HG02763 (cell line): ENCODE data around the gene DOCK6.

Experiments
- ATAC-seq: cut with Tn5 transposase; IDR thresholded peaks from one replicate; pipeline ENCODE4 v1.9.1; 2021; ENCODE audit warnings: mild to moderate bottlenecking, moderate library complexity; ENCODE audit not compliant: unreplicated experiment

Gene DOCK6

DNA sequence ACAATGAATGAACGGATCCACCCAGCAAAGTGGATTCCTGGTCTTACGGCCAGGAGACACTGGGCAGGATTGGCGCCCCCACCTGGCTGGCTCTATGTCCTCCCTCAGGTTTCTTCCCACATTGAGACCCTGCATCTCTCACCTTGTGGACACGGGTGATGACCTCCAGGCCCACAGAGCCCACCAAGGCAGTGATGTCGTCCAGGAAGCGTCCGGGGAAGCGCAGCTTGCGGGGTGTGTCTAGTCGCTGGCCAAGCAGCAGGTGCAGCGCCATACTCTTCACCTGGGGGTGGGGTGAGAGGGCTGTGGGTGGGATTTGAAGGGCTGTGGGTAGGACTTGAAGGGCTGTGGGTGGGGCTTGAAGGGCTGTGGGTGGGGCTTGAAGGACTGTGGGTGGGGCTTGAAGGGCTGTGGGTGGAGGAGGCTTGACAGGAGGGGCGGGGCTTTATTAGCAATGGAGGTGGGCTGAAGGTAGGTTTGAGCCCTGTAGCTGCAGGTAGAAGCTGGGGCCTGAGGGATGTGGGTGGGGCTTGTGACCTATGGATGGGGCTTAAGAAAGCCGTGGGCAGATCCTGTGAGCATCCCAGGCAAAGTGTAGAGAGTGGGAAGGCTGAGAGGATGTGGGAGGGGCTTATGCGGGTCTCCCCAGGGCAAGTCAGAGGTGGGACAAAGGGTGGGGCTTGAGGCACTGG lies 35.0 kb downstream of the DOCK6 start:
- ATAC-seq: no peak

DNA sequence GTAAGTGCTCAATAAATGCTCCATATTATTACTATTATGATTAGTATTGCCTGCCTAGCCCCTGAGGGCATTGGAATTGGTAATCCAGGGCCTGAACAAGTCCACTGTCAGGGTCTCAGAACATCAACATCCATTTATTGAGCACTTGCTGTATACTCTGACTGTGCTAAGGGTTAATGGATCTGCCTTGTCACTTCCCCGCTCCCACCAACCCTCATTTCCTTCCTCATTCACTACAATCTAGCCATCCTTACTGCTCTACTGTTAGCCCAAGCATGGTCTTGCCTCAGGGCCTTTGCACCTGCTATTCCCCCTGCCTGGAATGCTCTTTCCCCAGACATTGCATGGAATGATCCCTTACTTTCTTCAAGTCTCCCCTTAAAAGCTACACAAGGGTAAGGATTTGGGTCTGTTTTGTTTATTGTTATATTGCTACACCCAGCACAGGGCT lies 35.6 kb downstream of the DOCK6 start:
- no peak for ATAC-seq

DNA sequence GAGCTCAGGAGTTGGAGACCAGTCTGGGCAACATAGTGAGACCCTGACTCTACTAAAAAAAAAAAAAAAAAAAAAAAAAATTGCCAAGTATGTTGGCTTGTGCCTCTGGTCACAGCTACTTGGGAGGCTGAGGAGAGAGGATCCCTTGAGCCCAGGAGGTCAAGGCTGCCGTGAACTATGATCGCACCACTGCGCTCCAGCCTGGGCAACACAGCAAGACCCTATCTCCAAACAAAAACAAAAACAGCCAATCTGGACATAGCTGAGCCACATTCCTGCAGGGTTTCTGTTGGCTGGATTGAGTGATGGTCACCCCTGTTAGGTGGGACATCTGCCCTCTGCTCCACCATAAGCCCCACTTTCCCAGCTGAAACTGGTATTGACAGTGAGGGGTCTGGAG lies 36.5 kb downstream of the DOCK6 start:
- ATAC-seq: no peak

DNA sequence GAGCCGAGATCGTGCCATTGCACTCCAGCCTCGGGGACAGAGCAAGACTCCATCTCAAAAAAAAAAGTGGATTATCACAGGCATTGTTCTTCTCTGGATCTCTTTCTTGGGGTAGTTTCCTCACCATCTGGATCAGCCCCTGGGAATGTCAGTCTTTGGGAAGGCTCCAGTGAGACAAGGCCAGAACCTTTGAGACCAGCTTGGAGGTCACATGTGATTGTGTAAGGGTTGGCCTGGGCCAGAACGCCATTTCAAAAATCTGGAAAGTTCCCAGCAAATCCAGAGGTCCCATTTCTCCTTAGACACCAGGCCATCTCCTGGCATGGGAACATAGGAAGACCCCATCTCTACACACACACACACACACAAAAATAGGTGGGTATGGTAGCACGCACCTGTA lies 37.2 kb downstream of the DOCK6 start:
- ATAC-seq: no peak

DNA sequence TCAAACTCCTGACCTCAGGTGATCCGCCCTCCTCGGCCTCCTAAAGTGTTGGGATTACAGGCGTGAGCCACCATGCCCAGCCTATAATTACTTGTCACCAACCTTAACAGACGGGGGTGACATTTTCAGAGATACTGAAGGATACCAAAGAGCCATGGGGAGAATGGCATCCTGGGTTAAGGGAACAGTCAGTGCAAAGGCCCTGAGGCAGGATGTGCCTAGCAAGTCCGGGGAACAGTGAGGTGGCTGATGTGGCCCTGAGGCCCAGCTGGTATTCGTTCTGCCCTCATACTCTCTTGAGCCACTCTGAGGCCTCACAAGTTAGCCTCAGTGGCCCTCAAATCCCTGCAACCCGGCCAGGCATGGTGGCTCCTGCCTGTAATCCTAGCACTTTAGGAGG lies 37.9 kb downstream of the DOCK6 start:
- no peak for ATAC-seq

DNA sequence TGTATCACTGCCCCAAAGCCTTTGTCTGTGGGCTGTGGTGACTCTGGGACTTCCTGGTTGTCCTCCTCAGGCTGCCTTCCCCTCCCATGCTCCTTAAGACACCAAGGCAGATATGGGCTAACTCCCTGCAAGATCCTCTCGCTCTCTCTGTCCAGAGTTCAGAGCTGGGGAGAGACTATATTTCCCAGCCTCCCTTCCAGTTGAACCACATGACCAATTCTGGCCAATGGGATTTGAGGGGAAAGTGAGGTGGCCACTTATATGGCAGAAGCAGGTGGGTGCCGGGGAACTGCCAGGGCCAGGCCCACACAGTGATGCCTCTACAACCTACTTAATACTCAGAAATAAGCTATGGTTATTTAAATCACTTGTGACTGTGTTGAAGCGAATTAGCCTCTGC lies 39.1 kb downstream of the DOCK6 start:
- ATAC-seq: no peak

DNA sequence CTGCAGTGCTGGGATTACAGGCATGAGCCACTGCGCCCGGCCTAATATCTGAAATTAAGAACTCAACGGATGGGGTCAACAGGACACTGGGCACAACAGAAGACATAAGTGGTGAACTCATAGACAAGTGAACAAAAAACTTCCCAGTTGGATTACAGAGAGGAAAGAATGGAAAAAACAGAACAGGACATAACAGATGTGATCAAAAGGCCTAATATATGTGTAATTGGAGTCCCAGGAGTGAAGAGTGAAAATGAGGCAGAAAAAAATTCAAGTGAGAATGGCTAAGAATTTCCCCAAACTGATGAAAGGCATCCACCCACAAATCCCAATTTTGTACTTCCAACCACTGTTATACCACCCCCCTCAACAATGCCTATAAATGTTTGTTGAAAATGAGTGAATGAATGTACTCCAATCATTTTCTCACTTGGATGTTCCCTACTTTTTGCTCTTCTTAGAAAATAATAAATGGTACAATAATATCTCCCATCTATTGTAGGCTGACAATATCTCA lies 41.2 kb downstream of the DOCK6 start:
- no peak for ATAC-seq

DNA sequence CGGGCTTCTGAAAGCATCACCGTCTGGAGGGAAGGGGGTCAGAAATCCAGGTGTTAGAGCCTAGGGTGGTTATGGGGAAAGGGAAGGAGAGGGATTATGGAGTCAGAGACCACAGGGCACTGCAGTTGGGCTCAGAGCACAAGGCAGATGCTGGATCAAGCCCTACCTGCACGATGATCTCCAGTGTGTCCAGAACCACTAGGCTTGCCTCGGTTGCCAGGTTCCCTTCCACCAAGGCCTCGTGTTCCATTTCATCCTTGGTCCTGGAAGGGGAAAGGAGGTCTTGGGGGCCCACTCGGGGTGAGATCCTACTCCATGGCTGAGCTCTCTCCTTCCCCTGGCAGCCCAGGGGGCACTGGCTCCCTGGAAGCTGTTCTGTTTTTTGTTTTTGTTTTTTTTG lies 47.9 kb downstream of the DOCK6 start:
- no peak for ATAC-seq

DNA sequence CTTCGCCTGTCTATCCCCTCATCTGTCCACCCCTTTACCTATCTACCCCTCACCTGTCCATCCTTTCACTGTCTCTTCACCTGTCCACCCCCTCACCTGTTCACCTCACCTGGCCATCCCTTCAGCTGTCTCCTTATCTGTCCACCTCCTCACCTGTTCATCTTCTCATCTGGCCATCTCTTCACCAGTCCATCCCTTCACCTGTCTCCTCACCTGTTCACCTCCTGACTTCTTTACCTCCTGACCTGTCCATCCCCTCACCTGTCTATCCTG lies 51.7 kb downstream of the DOCK6 start:
- no peak for ATAC-seq

DNA sequence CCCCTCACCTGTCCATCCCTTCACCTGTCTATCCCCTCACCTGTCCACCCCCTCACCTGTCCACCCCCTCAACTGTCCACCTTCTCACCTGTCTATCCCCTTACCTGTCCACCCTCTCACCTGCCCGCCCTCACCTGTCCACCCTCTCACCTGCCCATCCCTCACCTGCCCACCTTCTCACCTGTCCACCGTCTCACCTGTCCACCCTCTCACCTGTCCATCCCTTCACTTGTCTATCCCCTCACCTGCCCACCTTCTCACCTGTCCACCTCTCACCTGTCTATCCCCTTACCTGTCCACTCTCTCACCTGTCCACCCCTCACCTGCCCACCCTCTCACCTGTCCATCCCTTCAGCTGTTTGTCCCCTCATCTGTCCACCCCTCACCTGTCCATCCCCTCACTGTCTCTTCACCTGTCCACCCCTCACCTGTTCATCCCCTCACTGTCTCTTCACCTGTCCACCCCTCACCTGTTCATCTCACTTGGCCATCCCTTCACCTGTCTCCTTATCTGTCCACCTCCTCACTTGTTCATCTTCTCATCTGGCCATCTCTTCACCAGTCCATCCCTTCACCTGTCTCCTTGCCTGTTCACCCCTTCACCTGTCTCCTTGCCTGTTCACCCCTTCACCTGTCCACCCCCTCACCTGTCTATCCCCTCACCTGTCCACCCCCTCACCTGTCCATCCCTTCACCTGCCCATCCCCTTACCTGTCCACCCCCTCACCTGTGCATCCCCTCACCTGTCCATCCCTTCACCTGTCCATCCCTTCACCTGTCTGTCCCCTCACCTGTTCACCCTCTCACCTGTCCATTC lies 52.3 kb downstream of the DOCK6 start:
- no peak for ATAC-seq

DNA sequence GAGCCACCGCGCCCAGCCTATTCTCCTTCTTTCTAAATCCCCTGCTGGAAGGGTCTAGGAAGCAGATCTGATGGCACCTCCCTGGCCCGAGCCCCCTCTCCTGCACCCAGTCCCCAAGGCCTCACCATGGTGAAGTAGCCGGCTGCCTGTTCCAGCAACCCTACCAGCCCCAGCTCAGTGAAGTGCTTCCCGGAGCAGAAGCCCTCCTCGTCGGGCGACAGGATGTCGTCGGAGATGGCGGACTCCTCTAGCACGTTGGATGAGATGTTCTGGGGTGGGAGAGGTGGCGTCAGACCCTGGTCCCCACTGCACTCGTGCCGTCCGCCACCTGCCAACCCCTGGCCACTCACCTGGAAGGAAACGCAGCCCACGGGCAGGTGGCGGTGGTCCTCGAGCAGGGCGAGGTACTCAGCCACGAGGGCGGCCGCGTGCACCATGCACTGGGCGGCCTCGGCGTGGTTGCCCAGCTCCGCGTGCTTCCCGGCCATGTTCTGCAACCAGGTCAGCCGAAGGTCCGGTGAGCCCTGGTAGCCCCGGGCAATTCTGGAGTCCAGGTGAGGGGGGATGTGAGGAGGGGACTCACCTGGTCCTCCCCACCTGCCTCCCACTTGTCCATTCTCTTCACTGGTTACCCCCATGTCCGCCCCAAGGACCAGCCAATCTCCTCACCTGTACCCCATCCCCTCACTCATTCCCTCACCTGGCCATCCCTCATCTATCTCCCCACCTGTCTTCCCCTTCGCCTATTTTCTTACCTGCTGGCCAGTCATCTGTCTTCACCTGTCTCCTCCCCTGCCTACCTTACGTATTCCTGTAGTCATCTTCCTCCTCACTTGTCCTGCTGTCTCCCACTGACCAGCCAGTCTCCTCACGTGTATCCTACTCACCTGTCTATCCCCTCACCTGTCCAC lies 53.5 kb downstream of the DOCK6 start:
- no peak for ATAC-seq

DNA sequence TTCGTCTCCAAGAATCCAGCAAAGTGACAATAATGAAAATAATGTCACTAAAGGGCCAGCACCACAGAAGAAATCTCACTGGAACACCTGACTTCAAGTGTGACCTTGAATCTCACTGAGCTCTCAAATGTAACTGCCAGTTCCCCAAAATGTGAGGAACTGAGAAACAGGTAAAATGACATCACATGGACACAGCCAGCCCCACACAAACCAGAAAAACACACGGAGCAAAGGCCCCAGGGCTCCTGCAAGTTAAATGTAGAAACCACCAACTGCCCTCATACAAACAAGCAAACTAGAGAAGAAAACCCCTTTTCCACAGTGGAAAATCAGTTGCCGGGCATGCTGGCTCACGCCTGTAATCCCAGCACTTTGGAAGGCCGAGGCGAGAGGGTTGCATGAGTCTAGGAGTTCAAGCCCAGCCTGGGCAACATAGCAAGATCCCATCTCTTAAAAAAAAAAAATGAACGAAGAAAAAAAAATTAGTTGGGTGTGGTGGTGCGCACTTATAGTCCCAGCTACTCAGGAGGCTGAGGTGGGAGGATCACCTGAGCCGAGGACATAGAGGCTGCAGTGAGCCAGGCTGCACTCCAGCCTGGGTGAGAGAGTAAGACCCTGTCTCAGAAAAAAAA lies 56.3 kb downstream of the DOCK6 start:
- ATAC-seq: no peak

DNA sequence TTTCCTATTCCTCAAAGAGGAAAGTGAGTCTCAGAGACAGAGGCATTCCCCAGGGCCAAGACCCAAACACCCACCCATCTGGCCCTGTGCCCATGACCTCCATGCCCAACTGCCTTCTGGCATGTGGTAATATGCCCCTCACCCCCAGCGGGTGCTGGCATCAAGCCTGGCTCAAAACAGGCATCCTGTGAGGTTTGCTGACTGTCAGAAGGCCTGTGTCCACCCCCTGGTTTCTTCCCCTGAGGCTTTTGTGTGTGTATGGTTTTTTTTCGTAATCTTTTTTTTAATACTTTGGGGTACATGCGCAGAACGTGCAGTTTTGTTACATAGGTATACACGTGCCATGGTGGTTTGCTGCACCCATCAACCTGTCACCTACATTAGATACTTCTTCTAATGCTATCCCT lies 57.4 kb downstream of the DOCK6 start:
- ATAC-seq: no peak

DNA sequence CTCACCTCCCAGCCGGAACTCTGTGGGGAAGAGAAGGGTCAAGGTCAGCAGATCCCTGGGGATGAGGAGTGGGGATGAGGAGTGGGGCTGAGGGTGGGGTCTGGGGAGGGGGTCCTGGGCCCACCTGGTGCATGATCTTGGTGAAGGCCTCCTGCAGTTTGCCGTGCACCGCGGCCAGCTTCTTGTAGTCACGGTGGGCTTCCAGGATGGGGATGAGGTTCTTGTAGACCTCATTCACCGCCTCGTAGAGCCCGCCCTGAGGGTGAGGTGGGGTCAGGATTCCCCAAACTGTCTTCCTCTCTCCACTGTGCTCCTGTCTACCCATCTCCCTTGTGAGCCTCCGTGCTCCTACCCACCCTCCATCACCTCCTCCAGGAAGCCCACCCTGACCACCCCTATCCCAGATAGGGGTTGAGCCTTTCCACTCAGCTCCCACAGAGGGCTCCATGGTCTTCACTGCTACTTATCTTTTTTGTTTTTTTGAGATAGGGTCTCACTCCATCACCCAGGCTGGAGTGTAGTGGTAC lies 58.2 kb downstream of the DOCK6 start:
- ATAC-seq: no peak

DNA sequence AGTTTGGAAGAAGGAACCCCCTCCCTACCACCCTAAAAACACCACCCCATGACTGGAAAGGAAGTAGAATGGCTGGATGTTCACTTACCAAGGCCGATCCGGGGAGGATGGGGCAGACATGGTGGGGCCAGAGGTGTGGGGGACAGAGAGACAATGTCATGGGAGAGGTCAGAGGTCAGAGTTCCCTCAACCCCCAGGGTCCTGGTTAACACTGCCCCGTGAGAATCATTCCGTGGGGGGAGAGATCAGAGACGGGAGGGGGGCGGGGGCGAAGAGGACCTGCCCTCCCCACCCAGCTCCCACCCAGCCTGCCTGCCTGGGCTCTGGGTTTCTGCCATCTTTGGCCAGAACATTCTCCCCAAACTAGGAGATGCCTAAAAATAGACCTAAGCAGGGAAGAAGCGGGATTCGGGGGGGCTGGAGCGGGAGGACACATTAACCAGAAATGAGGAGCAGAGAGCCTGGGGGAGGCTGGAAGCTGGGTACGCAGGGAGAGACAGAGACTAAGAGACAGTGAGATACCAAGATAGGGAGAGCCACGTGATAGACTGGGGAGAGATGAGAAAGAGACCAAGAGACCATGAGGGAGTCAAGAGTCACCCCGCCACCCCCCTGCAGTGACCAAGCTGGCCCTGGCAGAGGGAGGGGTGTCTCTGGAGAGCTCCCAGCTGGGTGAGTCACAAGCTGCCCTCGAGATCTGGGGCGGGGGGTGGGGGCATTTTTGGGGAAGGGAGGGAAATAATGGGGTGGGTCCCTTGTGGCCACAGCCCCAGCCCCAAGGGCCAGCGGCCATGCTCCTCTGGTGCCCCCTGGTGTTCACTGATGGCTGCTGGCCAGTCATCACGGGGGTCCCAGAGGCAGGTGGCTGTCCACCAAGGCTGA lies 58.9 kb downstream of the DOCK6 start:
- ATAC-seq: no peak

DNA sequence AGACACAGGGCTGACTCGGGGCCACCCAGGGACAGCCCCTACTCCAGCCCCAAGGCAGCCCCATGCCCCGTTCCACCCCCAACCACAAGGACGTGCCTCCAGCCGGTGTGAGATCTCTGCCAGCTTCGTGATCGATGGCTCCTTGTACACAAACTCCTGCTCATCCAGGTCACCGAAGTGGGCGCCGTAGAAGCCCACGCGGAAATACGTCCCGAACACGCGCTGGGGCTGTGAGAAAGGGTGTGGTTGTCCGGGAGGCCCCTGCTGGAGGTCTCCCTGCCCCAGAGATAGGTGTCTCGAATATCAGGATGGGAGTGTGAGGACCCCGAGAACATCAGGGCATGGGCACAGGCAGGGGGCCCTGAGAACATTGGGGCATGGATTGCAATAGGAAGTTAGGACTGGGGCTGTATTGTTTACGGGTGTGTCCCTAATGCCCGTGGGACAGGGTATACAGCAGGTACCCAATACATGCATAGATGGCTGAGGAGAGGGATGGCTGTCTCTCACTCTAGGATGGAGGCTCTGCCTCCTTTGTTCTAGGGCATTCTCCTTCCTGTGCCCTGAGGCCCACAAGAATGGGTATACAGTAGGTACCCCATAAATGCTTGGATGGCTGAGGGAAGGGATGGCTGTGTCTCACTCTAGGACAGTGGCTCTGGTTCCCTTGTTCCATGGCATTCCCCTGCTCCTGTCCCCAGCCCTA lies 59.7 kb downstream of the DOCK6 start:
- no peak for ATAC-seq

DNA sequence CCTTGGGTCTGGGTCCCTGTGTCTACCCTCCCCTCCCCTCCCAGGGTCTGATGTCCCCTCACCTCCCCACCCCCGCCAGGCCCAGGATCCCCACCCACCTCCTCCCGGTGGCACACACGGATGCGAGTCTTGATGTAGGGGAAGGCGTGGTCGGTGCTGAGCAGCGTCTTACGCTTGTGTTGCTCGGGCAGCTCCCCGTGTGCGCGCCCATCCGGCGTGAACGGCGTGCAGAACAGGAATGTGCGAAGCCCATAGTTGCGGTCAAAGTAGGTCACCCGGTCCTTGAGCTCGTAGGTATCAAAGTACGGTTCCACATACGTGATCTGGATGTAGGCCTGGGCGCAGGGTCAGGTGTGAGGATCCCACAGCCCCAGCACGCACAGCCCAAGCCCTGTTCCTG lies 60.5 kb downstream of the DOCK6 start:
- no peak for ATAC-seq

DNA sequence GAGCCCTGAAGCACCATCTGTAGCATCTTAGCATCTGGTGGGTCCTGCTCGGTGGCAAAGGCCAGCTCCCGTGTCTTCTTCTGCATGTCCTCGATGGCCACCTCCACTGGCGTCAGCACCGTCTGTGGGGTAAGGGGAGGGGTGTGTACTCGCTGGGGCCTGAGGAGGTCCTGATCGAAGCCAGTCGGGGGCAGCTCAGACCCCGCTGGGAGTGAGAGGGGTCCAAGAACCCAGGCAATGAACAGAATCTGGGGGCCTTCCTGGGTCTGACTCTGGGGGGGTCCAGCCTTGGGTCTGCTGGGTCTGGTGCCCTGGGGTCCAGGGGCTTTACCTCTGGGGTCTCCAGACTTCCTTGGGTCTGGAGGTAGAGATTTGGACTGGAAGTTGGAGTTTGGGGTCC lies 61.4 kb downstream of the DOCK6 start:
- ATAC-seq: no peak

DNA sequence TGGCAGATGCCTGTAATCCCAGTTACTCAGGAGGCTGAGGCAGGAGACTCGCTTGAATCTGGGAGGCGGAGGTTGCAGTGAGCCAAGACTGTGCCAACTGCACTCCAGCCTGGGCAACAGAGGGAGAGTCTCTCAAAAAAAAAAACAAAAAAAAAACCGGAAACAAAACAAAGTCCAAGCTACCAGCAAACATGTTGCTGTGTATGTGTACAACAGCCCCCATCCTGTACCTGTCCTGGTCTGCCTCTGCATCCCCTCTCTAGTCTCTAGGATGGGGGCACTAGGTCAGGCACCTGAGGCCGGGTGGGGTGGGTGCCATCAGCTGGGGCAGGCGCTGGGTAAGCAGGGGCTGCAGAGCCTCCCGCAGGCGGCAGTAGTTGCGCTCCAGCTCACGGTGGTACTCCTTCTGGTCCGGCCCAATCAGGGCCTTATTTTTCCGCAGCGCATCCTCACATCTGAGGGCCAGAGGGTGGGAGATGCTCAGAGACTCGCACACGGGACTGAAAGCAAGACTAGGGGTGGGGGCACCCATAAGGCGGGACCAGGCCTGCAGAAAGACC lies 62.2 kb downstream of the DOCK6 start:
- no peak for ATAC-seq
